GM23338 (cell line): Measurements from ENCODE around the gene DNA2. TPM values are rescaled to one million over a fixed set of nuclear protein-coding genes. Genes with fewer than 3 reads are reported as not detected.

Experiments used
- ATAC-seq: fragments of 200-7000 bp; cut with Tn5 transposase; 3 replicates; pipeline ENCODE4 v1.9.1; 2020
- DNase-seq: peaks from one replicate; pipeline ENCODE4 v3.0.0-alpha.2; 2015; ENCODE audit warnings: low spot score
- H2AFZ ChIP-seq: fragments of 200-600 bp; sonication (generic); 2 replicates; pipeline ENCODE4 v1.8.0; 2016; ENCODE audit warnings: antibody characterized with exemption, mild to moderate bottlenecking, moderate library complexity
- H3F3A ChIP-seq: fragments of 200-600 bp; sonication (generic); replicated peaks from 2 replicates; pipeline ENCODE4 v1.8.0; 2017; ENCODE audit warnings: antibody characterized with exemption, mixed run types, low read depth
- H3K27ac ChIP-seq: fragments of 200-600 bp; sonication (generic); 2 replicates; pipeline ENCODE4 v1.6.1; 2016; ENCODE audit warnings: low read depth
- H3K27me3 ChIP-seq: fragments of 200-600 bp; sonication (generic); 2 replicates; pipeline ENCODE4 v1.8.0; 2016; ENCODE audit warnings: mild to moderate bottlenecking, mixed run types, moderate library complexity; ENCODE audit not compliant: insufficient read depth
- H3K36me3 ChIP-seq: fragments of 200-600 bp; sonication (generic); 2 replicates; pipeline ENCODE4 v1.8.0; 2016; ENCODE audit warnings: mild to moderate bottlenecking; ENCODE audit not compliant: insufficient read depth
- H3K4me1 ChIP-seq: fragments of 200-600 bp; sonication (generic); 2 replicates; pipeline ENCODE4 v1.8.0; 2016; ENCODE audit warnings: mild to moderate bottlenecking, moderate library complexity; ENCODE audit not compliant: insufficient read depth
- H3K4me2 ChIP-seq: fragments of 200-600 bp; sonication (generic); 2 replicates; pipeline ENCODE4 v1.7.1; 2017; ENCODE audit warnings: mixed run types
- H3K4me3 ChIP-seq: fragments of 200-600 bp; sonication (generic); 2 replicates; pipeline ENCODE4 v1.6.1; 2016; ENCODE audit warnings: mixed run types
- H3K79me2 ChIP-seq: fragments of 200-600 bp; sonication (generic); replicated peaks from 2 replicates; pipeline ENCODE4 v1.8.0; 2017; ENCODE audit warnings: mild to moderate bottlenecking; ENCODE audit not compliant: insufficient read depth
- H3K9me2 ChIP-seq: fragments of 200-600 bp; sonication (generic); 2 replicates; pipeline ENCODE4 v1.8.0; 2017; ENCODE audit not compliant: insufficient read depth
- H4K20me1 ChIP-seq: fragments of 200-600 bp; sonication (generic); replicated peaks from 2 replicates; pipeline ENCODE4 v1.8.0; 2017; ENCODE audit warnings: mild to moderate bottlenecking; ENCODE audit not compliant: insufficient read depth
- H3K27ac Mint-ChIP-seq: 2 replicates; pipeline ENCODE4 v1.8.0; 2020; ENCODE audit warnings: inconsistent platforms, mild to moderate bottlenecking, moderate library complexity, mixed read lengths
- H3K27me3 Mint-ChIP-seq: 3 replicates; pipeline ENCODE4 v1.8.0; 2022; ENCODE audit warnings: low read depth, mild to moderate bottlenecking, moderate library complexity, mixed read lengths, inconsistent platforms; ENCODE audit not compliant: insufficient read depth, poor library complexity
- H3K36me3 Mint-ChIP-seq: 3 replicates; pipeline ENCODE4 v1.8.0; 2021; ENCODE audit warnings: low read depth, mild to moderate bottlenecking, inconsistent platforms, moderate library complexity, mixed read lengths
- H3K4me1 Mint-ChIP-seq: 3 replicates; pipeline ENCODE4 v1.8.0; 2020; ENCODE audit warnings: mild to moderate bottlenecking, inconsistent platforms, mixed read lengths
- H3K4me3 Mint-ChIP-seq: 3 replicates; pipeline ENCODE4 v1.8.0; 2021; ENCODE audit warnings: moderate library complexity, mild to moderate bottlenecking, inconsistent platforms, mixed read lengths
- H3K9me3 Mint-ChIP-seq: 3 replicates; pipeline ENCODE4 v1.8.0; 2020; ENCODE audit warnings: moderate library complexity, mild to moderate bottlenecking, inconsistent platforms, mixed read lengths
- CREB1 ChIP-seq: fragments of 250-450 bp; sonication (Bioruptor Pico); IDR thresholded peaks from 2 replicates; pipeline ENCODE4 v1.5.0; 2020; ENCODE audit warnings: low read depth, mild to moderate bottlenecking, moderate library complexity
- CTCF ChIP-seq, 2 experiments: fragments of 200-600 bp in 1 of 2; sonication (generic) in 1 of 2; conservative IDR thresholded peaks; 2 replicates each; pipeline versions ENCODE4 v1.5.1 to v1.6.1; 2016 to 2017; ENCODE audit warnings: antibody characterized with exemption in 2 of 2, low read depth in 2 of 2, mild to moderate bottlenecking in 2 of 2, moderate library complexity in 1 of 2
- ETS1 ChIP-seq: IDR thresholded peaks from 2 replicates; pipeline ENCODE4 v1.6.1; 2016; ENCODE audit warnings: antibody characterized with exemption
- EZH2phosphoT487 ChIP-seq: fragments of 200-600 bp; sonication (generic); IDR thresholded peaks from one replicate; pipeline ENCODE4 v1.8.1; 2018; ENCODE audit warnings: antibody characterized with exemption; ENCODE audit not compliant: unreplicated experiment
- JUNB ChIP-seq: IDR thresholded peaks from one replicate; pipeline ENCODE4 v1.6.1; 2016; ENCODE audit warnings: antibody characterized with exemption; ENCODE audit not compliant: unreplicated experiment
- NANOG ChIP-seq: IDR thresholded peaks from 2 replicates; pipeline ENCODE4 v1.6.1; 2016; ENCODE audit warnings: antibody characterized with exemption, borderline replicate concordance
- POLR2AphosphoS5 ChIP-seq: IDR thresholded peaks from 2 replicates; pipeline ENCODE4 v1.6.1; 2016; ENCODE audit warnings: antibody characterized with exemption, low read depth
- STAT1 ChIP-seq: IDR thresholded peaks from one replicate; pipeline ENCODE4 v1.6.1; 2016; ENCODE audit warnings: antibody characterized with exemption; ENCODE audit not compliant: unreplicated experiment
- ZNF331 ChIP-seq: fragments of 250-450 bp; sonication (Bioruptor Pico); IDR thresholded peaks from 2 replicates; pipeline ENCODE4 v1.5.0; 2020; ENCODE audit warnings: low read depth, mild to moderate bottlenecking, moderate library complexity
- polyA plus RNA-seq: library from polyadenylated mRNA; unstranded; fragments of >200 nt; fragmentation: Nextera tagmentation; extraction: Ambion mirVana; gene quantifications from 2 replicates; pipeline ENCODE4 v1.2.1, GENCODE V29; 2016
- total RNA-seq: library from RNA; depleted of rRNA; stranded (reverse); fragments of >200 nt; shearing (Covaris generic); gene quantifications from 2 replicates; pipeline ENCODE4 v1.2.3, GENCODE V29; 2014
- TF ChIP-seq, protein P1 (sequence below): IDR thresholded peaks from one replicate; pipeline ENCODE4 v1.6.1; 2018; ENCODE audit warnings: antibody characterized with exemption; ENCODE audit not compliant: unreplicated experiment
- TF ChIP-seq, protein P2 (sequence below): fragments of 250-450 bp; sonication (Bioruptor Pico); IDR thresholded peaks from 2 replicates; pipeline ENCODE4 v1.5.0; 2020; ENCODE audit warnings: mild to moderate bottlenecking, moderate library complexity

DNA2 gene
- total and polyA plus RNA-seq, 2 experiments from 2014 or later = 25.6 to 49.3 TPM

GRCh38 chr10:68470300-68470699 is 1.5 kb downstream of the DNA2 start:
- H3K9me3 Mint-ChIP-seq = no peaks in the 10 kb centered on the region; the same call in 2 of the 3 replicates
- peaks cover 13% of the 10 kb centered on the region for H3K27me3 Mint-ChIP-seq
- peaks cover 13% of the 10 kb centered on the region for H4K20me1 ChIP-seq
- peaks cover 16% of the 10 kb centered on the region for H3K4me1 Mint-ChIP-seq
- H3K27me3 ChIP-seq = peaks cover 4% of the 10 kb centered on the region; the same call in 1 of the 2 replicates
- H3K4me2 ChIP-seq = peak overlapping the region; percentile 91
- TF ChIP-seq EZH2phosphoT487 (no peak), JUNB (no peak), ZNF331 (CRISPR knock-in tag) (no peak), STAT1 (no peak), CREB1 (no peak), ETS1 (no peak), POLR2AphosphoS5 (no peak), CTCF (conservative IDR thresholded peaks at IDR 0.05; ENCODE audit: low read depth in 2 of 2) (no peak), NANOG (no peak)
- TF ChIP-seq, protein P1, sequence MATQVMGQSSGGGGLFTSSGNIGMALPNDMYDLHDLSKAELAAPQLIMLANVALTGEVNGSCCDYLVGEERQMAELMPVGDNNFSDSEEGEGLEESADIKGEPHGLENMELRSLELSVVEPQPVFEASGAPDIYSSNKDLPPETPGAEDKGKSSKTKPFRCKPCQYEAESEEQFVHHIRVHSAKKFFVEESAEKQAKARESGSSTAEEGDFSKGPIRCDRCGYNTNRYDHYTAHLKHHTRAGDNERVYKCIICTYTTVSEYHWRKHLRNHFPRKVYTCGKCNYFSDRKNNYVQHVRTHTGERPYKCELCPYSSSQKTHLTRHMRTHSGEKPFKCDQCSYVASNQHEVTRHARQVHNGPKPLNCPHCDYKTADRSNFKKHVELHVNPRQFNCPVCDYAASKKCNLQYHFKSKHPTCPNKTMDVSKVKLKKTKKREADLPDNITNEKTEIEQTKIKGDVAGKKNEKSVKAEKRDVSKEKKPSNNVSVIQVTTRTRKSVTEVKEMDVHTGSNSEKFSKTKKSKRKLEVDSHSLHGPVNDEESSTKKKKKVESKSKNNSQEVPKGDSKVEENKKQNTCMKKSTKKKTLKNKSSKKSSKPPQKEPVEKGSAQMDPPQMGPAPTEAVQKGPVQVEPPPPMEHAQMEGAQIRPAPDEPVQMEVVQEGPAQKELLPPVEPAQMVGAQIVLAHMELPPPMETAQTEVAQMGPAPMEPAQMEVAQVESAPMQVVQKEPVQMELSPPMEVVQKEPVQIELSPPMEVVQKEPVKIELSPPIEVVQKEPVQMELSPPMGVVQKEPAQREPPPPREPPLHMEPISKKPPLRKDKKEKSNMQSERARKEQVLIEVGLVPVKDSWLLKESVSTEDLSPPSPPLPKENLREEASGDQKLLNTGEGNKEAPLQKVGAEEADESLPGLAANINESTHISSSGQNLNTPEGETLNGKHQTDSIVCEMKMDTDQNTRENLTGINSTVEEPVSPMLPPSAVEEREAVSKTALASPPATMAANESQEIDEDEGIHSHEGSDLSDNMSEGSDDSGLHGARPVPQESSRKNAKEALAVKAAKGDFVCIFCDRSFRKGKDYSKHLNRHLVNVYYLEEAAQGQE = no peak
- TF ChIP-seq, protein P2, sequence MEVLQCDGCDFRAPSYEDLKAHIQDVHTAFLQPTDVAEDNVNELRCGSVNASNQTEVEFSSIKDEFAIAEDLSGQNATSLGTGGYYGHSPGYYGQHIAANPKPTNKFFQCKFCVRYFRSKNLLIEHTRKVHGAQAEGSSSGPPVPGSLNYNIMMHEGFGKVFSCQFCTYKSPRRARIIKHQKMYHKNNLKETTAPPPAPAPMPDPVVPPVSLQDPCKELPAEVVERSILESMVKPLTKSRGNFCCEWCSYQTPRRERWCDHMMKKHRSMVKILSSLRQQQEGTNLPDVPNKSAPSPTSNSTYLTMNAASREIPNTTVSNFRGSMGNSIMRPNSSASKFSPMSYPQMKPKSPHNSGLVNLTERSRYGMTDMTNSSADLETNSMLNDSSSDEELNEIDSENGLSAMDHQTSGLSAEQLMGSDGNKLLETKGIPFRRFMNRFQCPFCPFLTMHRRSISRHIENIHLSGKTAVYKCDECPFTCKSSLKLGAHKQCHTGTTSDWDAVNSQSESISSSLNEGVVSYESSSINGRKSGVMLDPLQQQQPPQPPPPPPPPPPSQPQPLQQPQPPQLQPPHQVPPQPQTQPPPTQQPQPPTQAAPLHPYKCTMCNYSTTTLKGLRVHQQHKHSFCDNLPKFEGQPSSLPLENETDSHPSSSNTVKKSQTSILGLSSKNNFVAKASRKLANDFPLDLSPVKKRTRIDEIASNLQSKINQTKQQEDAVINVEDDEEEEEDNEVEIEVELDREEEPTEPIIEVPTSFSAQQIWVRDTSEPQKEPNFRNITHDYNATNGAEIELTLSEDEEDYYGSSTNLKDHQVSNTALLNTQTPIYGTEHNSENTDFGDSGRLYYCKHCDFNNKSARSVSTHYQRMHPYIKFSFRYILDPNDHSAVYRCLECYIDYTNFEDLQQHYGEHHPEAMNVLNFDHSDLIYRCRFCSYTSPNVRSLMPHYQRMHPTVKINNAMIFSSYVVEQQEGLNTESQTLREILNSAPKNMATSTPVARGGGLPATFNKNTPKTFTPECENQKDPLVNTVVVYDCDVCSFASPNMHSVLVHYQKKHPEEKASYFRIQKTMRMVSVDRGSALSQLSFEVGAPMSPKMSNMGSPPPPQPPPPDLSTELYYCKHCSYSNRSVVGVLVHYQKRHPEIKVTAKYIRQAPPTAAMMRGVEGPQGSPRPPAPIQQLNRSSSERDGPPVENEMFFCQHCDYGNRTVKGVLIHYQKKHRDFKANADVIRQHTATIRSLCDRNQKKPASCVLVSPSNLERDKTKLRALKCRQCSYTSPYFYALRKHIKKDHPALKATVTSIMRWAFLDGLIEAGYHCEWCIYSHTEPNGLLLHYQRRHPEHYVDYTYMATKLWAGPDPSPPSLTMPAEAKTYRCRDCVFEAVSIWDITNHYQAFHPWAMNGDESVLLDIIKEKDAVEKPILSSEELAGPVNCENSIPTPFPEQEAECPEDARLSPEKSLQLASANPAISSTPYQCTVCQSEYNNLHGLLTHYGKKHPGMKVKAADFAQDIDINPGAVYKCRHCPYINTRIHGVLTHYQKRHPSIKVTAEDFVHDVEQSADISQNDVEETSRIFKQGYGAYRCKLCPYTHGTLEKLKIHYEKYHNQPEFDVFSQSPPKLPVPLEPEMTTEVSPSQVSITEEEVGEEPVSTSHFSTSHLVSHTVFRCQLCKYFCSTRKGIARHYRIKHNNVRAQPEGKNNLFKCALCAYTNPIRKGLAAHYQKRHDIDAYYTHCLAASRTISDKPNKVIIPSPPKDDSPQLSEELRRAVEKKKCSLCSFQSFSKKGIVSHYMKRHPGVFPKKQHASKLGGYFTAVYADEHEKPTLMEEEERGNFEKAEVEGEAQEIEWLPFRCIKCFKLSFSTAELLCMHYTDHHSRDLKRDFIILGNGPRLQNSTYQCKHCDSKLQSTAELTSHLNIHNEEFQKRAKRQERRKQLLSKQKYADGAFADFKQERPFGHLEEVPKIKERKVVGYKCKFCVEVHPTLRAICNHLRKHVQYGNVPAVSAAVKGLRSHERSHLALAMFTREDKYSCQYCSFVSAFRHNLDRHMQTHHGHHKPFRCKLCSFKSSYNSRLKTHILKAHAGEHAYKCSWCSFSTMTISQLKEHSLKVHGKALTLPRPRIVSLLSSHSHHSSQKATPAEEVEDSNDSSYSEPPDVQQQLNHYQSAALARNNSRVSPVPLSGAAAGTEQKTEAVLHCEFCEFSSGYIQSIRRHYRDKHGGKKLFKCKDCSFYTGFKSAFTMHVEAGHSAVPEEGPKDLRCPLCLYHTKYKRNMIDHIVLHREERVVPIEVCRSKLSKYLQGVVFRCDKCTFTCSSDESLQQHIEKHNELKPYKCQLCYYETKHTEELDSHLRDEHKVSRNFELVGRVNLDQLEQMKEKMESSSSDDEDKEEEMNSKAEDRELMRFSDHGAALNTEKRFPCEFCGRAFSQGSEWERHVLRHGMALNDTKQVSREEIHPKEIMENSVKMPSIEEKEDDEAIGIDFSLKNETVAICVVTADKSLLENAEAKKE (CRISPR knock-in tag) = no peak
- no peak for ATAC-seq
- peaks cover 49% of the 10 kb centered on the region for H3K79me2 ChIP-seq
- no peak for DNase-seq
- H3K36me3 ChIP-seq = peaks cover 27% of the 10 kb centered on the region
- H3K9me2 ChIP-seq = no peaks in the 10 kb centered on the region
- H3K36me3 Mint-ChIP-seq = peaks cover 46% of the 10 kb centered on the region
- H3K4me3 Mint-ChIP-seq = peak overlapping the region; percentile 95
- no peak overlapping the region for H3K27ac ChIP-seq
- H2AFZ ChIP-seq = no peak overlapping the region
- H3K4me3 ChIP-seq = peak overlapping the region; percentile 78
- peak overlapping the region; percentile 81; the same call in 1 of the 2 replicates for H3K27ac Mint-ChIP-seq
- H3F3A ChIP-seq = peaks cover 5% of the 10 kb centered on the region; the same call in 1 of the 2 replicates
- H3K4me1 ChIP-seq = peaks cover 16% of the 10 kb centered on the region; the same call in 1 of the 2 replicates
